HG03354 (cell line): ENCODE results near the gene RAPGEF6.
"Not testable (repeated sequence)": the region's sequence is repeated elsewhere in the genome, so short reads cannot be mapped to it uniquely, and the experiment has no call there.

ENCODE experiments used
- ATAC-seq: cut with Tn5 transposase; IDR thresholded peaks from one replicate; pipeline ENCODE4 v1.9.1; 2021; ENCODE audit warnings: mild to moderate bottlenecking; ENCODE audit not compliant: unreplicated experiment, poor library complexity, severe bottlenecking

RAPGEF6 gene

DNA sequence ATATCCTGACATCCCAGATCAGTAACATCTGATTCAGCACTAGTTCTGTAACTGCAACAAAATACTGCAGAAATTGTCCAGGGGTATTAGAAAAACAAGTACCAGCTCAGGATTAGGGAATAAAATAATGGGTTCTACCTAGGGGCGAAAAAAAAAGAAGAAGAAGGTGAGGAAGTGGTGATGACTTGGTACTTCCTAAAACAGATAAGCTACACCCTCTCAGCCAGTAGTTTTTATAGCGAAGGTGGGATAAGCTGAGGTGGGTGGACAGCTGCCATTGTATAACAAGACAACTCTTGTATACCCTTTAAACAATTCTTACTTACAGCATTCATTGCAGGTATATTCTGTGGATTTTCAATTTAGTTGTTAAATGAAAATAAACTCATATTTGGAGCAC lies 19.1 kb downstream of the RAPGEF6 start:
- no peak for ATAC-seq

- ATAC-seq = no peak
Measured at GRCh38 chr5:131613423-131613822, 21.6 kb downstream of the RAPGEF6 start.

DNA sequence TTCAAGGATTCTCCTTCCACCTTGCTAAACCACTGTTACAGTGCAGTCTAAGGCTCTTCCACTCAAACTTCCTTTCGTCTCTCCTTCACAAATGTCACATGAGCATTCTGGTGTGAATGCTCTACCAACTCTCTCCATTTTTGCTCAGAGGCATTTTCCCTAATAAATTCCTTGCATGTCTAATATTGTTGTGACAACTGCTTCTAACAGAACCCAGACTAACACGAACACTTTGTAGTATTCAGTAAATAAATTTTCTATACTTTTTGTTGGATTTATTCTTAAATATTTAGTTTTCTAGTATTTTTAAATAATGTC lies 24.0 kb downstream of the RAPGEF6 start:
- ATAC-seq = no peak

GRCh38 chr5:131610198-131611063 lies 24.6 kb downstream of the RAPGEF6 start:
- no peak for ATAC-seq

DNA sequence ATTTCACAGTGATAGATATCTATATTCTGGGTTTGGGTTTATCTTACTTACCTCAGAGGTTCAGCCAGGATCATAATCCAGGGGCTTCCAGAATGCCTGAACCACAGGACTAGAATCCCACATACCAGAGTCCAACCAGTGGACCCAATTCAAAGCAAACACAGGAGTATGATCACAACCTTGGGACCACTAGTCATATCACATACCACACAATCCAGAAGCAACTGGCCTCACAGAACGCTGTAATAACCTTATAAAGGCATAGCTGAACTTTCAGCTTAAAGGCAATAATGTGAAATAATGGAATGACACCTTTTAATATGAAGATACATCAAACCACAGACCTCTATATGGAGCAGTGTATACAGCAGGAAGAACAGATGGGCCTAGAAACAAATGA lies 25.3 kb downstream of the RAPGEF6 start:
- no peak for ATAC-seq

DNA sequence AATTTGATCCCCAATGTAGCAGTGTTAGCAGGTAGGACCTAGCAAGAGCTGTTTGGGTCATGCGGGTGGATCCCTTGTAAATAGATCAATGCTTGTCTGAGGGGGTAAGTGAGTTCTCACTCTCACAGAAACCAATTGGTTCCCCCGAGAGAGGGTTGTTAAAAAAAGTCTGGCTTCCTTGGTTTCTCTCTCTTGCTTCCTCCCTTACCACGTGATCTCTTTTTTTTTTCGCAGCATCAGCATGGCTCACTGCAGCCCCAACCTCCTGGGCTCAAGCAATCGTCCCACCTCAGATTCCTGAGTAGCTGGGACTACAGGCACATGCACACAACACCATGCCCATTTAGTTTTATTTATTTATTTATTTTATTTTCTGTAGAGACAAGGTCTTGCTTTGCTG lies 26.4 kb downstream of the RAPGEF6 start:
- ATAC-seq = no peak

DNA sequence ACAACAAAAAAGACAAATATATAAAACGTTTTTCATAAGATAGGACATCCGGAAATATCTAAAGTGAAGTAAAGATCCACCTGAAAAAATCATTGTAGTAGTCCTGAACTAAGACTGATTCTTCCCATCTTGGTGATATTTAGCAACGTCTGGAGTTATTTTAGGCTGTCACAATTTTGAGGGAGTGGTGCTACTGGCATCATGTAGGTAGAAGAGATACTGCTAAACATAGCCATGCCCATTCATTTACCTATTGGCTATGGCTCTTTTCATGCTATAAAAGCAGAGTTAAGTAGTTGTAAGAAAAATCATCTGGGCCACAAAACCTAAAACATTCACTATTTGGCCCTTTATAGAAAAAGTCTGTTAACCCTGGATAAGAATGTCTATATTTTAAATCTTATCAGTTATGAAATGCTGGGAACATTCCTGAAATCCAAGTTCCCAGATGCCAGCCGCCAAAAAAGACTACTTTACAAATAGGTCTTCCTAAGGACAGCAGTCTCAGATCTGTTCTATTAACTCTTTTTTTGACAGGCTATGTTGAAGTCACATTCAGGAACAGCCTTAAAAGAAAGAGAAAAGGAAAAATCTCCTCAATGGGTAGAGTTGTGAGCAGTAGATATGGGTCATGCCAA lies 27.0 kb downstream of the RAPGEF6 start:
- ATAC-seq = no peak

GRCh38 chr5:131607418-131607817 lies 27.6 kb downstream of the RAPGEF6 start:
- ATAC-seq = no peak

DNA sequence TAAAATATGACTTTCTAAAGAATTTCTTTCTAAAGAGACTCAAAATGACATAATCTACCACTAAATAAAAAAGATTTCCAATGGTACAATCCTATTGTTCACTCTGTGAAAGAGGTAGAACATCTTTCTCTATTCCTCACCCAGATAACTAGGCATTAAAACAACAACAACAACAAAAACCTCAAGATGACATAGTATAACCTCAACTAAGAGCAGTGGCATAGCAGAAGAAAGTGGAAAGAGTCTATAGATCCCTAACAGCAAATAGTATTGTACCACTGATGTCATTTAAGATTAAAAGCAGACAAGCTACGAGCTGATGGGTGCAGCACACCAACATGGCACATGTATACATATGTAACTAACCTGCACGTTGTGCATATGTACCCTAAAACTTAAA lies 29.9 kb downstream of the RAPGEF6 start:
- ATAC-seq = no peak

DNA sequence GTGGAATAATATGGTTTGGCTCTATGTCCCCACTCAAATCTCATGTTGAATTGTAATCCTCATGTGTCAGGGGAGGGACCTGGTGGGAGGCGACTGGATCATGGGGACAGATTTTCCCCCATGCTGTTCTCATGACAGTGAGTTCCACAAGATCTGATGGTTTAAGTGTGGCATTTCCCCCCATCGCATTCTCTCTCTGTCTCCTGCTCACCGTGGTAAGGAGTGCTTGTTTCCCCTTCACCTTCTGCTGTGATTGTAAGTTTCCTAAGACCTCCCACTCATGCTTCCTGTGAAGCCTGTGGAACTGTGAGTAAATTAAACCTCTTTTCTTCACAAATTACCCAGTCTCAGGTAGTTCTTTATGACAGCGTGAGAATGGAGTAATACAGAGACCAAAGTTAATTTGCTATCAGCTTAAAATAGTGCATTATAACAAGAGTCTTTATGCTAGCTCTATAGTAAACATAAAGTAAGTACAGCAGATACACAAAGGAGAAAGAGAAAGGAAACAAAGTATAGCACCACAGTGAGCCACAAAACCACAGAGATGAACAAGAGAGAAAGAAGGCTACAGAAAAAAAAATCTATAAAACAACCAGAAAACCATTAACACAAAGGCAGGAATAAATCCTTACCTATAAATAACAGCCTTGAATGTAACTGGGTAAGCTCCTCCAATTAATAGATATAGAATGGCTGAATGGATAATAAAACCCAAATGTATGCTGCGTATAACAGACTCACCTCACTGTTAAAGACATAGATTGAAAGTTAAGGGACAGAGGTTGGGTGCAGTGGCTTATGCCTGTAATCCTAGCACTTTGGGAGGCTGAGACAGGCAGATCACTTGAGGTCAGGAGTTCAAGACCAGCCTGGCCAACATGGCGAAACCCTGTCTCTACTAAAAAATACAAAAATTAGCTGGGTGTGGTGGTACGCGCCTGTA lies 39.7 kb downstream of the RAPGEF6 start:
- ATAC-seq = peak; percentile 70

DNA sequence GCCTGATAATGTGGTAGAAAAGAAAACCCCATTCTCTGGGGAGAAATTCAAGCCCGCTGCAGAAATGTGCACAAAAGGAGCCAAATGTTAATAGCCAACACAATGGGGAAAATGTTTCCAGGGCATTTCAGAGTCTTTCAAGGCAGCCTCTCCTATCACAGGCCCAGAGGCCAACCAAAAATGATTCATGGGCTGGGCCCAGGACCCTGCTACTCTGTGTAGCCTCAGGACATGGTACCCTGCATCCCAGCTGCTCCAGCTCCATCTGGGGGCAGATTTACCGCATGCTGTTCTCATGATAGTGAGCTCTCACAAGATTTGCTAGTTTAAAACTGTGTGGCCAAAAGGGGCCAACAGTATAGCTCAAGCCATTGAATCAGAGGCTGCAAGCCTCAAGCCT lies 41.1 kb downstream of the RAPGEF6 start:
- no peak for ATAC-seq

GRCh38 chr5:131593436-131593835 lies 41.6 kb downstream of the RAPGEF6 start:
- not testable (repeated sequence) for ATAC-seq

GRCh38 chr5:131589510-131590348 lies 45.3 kb downstream of the RAPGEF6 start:
- ATAC-seq = peak; percentile 73

GRCh38 chr5:131587541-131587940 lies 47.5 kb downstream of the RAPGEF6 start:
- no peak for ATAC-seq

DNA sequence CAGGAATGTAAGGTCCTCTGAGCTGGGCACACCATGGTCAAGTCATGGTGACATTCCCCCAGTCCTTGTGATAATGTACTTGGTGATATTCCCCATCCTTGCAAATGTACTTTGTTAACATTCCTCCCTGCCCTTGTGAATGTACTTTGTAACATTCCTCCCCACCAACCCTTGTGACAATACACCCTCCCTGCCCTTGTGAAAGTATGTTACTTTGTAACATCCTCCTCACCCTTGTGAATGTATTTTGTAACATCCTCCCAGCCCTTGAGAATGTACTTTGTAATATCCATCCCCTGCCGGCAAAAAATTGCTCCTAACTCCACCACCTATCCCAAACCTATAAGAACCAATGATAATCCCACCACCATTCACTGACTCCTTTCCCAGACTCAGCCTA lies 53.3 kb downstream of the RAPGEF6 start:
- ATAC-seq = no peak

DNA sequence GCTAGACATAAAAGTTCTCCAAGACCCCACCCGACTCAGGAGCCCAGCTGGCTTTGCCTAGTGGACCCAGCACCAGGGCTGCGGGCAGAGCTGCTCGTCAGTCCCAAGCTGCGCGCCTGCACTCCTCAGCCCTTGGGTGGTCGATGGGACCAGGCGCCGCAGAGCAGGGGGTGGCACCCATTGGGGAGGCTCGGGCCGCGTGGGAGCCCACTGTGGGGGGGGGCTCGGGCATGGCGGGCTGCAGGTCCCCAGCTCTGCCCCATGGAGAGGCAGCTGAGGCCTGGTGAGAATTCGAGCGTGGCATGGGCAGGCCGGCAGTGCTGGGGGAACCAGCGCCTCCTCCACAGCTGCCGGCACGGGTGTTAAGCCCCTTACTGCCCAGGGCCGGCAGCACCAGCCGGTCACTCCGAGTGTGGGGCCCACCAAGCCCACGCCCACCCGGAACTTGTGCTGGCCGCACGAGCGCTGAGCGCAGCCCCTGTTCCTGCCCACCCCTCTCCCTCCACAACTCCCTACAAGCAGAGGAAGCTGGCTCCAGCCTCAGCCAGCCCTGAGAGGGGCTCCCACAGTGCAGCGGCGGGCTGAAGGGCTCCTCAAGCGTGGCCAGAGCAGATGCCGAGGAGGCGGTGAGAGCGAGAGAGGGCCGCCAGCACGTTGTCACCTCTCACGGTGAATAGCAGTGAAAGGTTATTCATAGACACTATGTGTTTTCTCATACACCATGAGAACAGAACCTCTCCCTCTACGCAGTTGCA lies 54.9 kb downstream of the RAPGEF6 start:
- ATAC-seq = no peak

- no peak for ATAC-seq
Measured at GRCh38 chr5:131575660-131576227, 59.3 kb downstream of the RAPGEF6 start.

- no peak for ATAC-seq
Measured at GRCh38 chr5:131571669-131572168, 63.3 kb downstream of the RAPGEF6 start.
